GOT3 (cell line): ENCODE results near the gene SOX12.
"Not testable (repeated sequence)": the region's sequence is repeated elsewhere in the genome, so short reads cannot be mapped to it uniquely, and the experiment has no call there.

Source experiments
- DNase-seq: peaks from one replicate; lab custom pipeline; 2025; ENCODE audit warnings: mixed read lengths; lab: John Stamatoyannopoulos, UW

SOX12 gene

GRCh38 chr20:362271-363254 is 37.2 kb downstream of the SOX12 start:
- peak; percentile 22 for DNase-seq

GRCh38 chr20:363319-364078 is 38.1 kb downstream of the SOX12 start:
- DNase-seq, result no peak

GRCh38 chr20:364905-365794 is 39.8 kb downstream of the SOX12 start:
- no peak for DNase-seq

- no peak for DNase-seq
Measured at GRCh38 chr20:366041-366718, 40.8 kb downstream of the SOX12 start.

GRCh38 chr20:366719-367485 is 41.5 kb downstream of the SOX12 start:
- DNase-seq, result no peak

GRCh38 chr20:367486-367887 is 42.1 kb downstream of the SOX12 start:
- DNase-seq, result no peak

GRCh38 chr20:368915-369314 is 43.6 kb downstream of the SOX12 start:
- DNase-seq, result no peak

- DNase-seq, result no peak
Measured at GRCh38 chr20:370151-370600, 44.8 kb downstream of the SOX12 start.

GRCh38 chr20:370977-371754 is 45.8 kb downstream of the SOX12 start:
- no peak for DNase-seq

- no peak for DNase-seq
Measured at GRCh38 chr20:371755-372542, 46.6 kb downstream of the SOX12 start.

- DNase-seq, result not testable (repeated sequence)
Measured at GRCh38 chr20:372543-373082, 47.3 kb downstream of the SOX12 start.

GRCh38 chr20:373171-373890 is 48.0 kb downstream of the SOX12 start:
- peak; percentile 32 for DNase-seq

- no peak for DNase-seq
Measured at GRCh38 chr20:375265-375889, 50.0 kb downstream of the SOX12 start.

- no peak for DNase-seq
Measured at GRCh38 chr20:376089-376488, 50.7 kb downstream of the SOX12 start.

- no peak for DNase-seq
Measured at GRCh38 chr20:376750-377149, 51.4 kb downstream of the SOX12 start.

GRCh38 chr20:377578-377977 is 52.2 kb downstream of the SOX12 start:
- not testable (repeated sequence) for DNase-seq

GRCh38 chr20:378961-379336 is 53.6 kb downstream of the SOX12 start:
- DNase-seq, result no peak
